SK-N-SH (cell line): Measurements from ENCODE around the gene PYGO2. TPM values are rescaled to one million over a fixed set of nuclear protein-coding genes. Genes with fewer than 3 reads are reported as not detected.

Experiments used
- CHD2 ChIP-seq: fragments of 150-350 bp; IDR thresholded peaks from 2 replicates; pipeline ENCODE4 v1.6.1; 2018; ENCODE audit warnings: low read length; ENCODE audit not compliant: partially characterized antibody
- EP300 ChIP-seq, 2 experiments: IDR thresholded peaks; 2 replicates each; pipeline versions ENCODE4 v1.4.0 to v1.6.1; 2012; ENCODE audit warnings: borderline replicate concordance in 1 of 2, low read depth in 1 of 2, low read length in 1 of 2
- FOSL2 ChIP-seq: IDR thresholded peaks from 2 replicates; pipeline ENCODE4 v1.4.0; 2012; ENCODE audit warnings: low read depth, mild to moderate bottlenecking, moderate library complexity, borderline replicate concordance
- FOXJ3 ChIP-seq: sonication (generic); formaldehyde crosslinking; IDR thresholded peaks from 2 replicates; pipeline ENCODE4 v1.5.1; 2020; ENCODE audit warnings: mild to moderate bottlenecking, missing genetic modification reagents
- FOXM1 ChIP-seq: IDR thresholded peaks from 2 replicates; pipeline ENCODE4 v1.4.0; 2012; ENCODE audit warnings: low read depth, mild to moderate bottlenecking
- GABPA ChIP-seq: IDR thresholded peaks from 2 replicates; pipeline ENCODE4 v1.4.0; 2012; ENCODE audit warnings: low read depth, mild to moderate bottlenecking
- GATA2 ChIP-seq: sonication (generic); formaldehyde crosslinking; IDR thresholded peaks from 2 replicates; pipeline ENCODE4 v1.5.0; 2020; ENCODE audit warnings: mild to moderate bottlenecking, missing genetic modification reagents
- IRF3 ChIP-seq: fragments of 150-350 bp; IDR thresholded peaks from 2 replicates; pipeline ENCODE4 v1.6.1; 2016; ENCODE audit warnings: mild to moderate bottlenecking, low read depth, low read length
- MXI1 ChIP-seq: IDR thresholded peaks from 2 replicates; pipeline ENCODE4 v1.6.1; 2012; ENCODE audit warnings: mild to moderate bottlenecking, low read depth, low read length, improper control_type of control experiment
- NFIC ChIP-seq: IDR thresholded peaks from 2 replicates; pipeline ENCODE4 v1.4.0; 2012; ENCODE audit warnings: borderline replicate concordance
- POLR2AphosphoS5 ChIP-seq: IDR thresholded peaks from 2 replicates; pipeline ENCODE4 v1.6.1; 2012; ENCODE audit warnings: low read depth, low read length
- RAD21 ChIP-seq: IDR thresholded peaks from 2 replicates; pipeline ENCODE4 v1.6.1; 2012; ENCODE audit warnings: mild to moderate bottlenecking, low read length
- RCOR1 ChIP-seq: fragments of 150-350 bp; IDR thresholded peaks from 2 replicates; pipeline ENCODE4 v1.6.1; 2017; ENCODE audit warnings: antibody characterized with exemption, low read length
- REST ChIP-seq: IDR thresholded peaks from 2 replicates; pipeline ENCODE4 v1.6.1; 2012; ENCODE audit warnings: mild to moderate bottlenecking, low read depth, low read length, moderate library complexity
- RXRA ChIP-seq: IDR thresholded peaks from 2 replicates; pipeline ENCODE4 v1.4.0; 2012; ENCODE audit warnings: low read depth, mild to moderate bottlenecking, borderline replicate concordance
- SIN3A ChIP-seq: IDR thresholded peaks from 2 replicates; pipeline ENCODE4 v1.6.1; 2012; ENCODE audit warnings: low read depth, mild to moderate bottlenecking, low read length, moderate library complexity, borderline replicate concordance
- SMC3 ChIP-seq: IDR thresholded peaks from 2 replicates; pipeline ENCODE4 v1.6.1; 2012; ENCODE audit warnings: low read depth, low read length, improper control_type of control experiment
- TCF12 ChIP-seq: IDR thresholded peaks from 2 replicates; pipeline ENCODE4 v1.4.0; 2012
- TEAD4 ChIP-seq: IDR thresholded peaks from 2 replicates; pipeline ENCODE4 v1.4.0; 2012; ENCODE audit warnings: mild to moderate bottlenecking, borderline replicate concordance; ENCODE audit not compliant: insufficient read depth
- USF2 ChIP-seq: fragments of 150-350 bp; IDR thresholded peaks from 2 replicates; pipeline ENCODE4 v1.6.1; 2017; ENCODE audit warnings: antibody characterized with exemption, low read length, low read depth, borderline replicate concordance
- YY1 ChIP-seq: IDR thresholded peaks from 2 replicates; pipeline ENCODE4 v1.4.0; 2012; ENCODE audit warnings: low read depth, mild to moderate bottlenecking
- ZBTB33 ChIP-seq: IDR thresholded peaks from 2 replicates; pipeline ENCODE4 v1.4.0; 2012; ENCODE audit warnings: low read depth, borderline replicate concordance
- polyA plus RNA-seq, 3 experiments: library from polyadenylated mRNA; depleted of rRNA; stranded (reverse); fragments of >200 nt; gene quantifications; 2 replicates each; pipeline ENCODE4 v1.2.3, GENCODE V29; 2012

The PYGO2 gene
- polyA plus RNA-seq, 1 of the 3 experiments (the other 2 are of a cell fraction) = 23.3 TPM

- TF ChIP-seq ZBTB33 (no peak), CHD2 (peak; percentile 86), YY1 (no peak), FOSL2 (no peak), GABPA (no peak), RCOR1 (0 out of 2 replicates have a peak, but pooled peaks have one; percentile 55), REST (no peak), GATA2 (CRISPR knock-in tag) (no peak), FOXJ3 (CRISPR knock-in tag) (no peak), POLR2AphosphoS5 (peak; percentile 86; the same call in 1 of the 2 replicates), USF2 (no peak), RAD21 (no peak), NFIC (peak; percentile 82), FOXM1 (no peak), EP300 (IDR thresholded peaks at IDR 0.05; ENCODE audit: borderline replicate concordance in 1 of 2, low read depth in 1 of 2, low read length in 1 of 2) (peak in 1 of 2 experiments; percentile 66; a peak in 1 of 4 replicates), IRF3 (no peak), TCF12 (no peak), SIN3A (peak; percentile 49; the same call in 1 of the 2 replicates), TEAD4 (no peak), RXRA (no peak), MXI1 (peak; percentile 54; the same call in 1 of the 2 replicates), SMC3 (no peak)
These were observed 24.2 kb downstream of the PYGO2 start (continued) for GRCh38 chr1:154937085-154937987.
